ENCODE data around the gene RPS27L.
"Not testable (repeated sequence)": the region's sequence is repeated elsewhere in the genome, so short reads cannot be mapped to it uniquely, and the experiment has no call there.

The RPS27L gene

GRCh38 chr15:63104727-63105126 lies 52.5 kb downstream of the RPS27L start:
- no peak for DNase-seq (ENCODE audit: low read depth, low spot score)
- H3K4me3 ChIP-seq (ENCODE audit: low read depth, low read length), result no peak overlapping the region
- POLR2A ChIA-PET, result interaction anchor here (0.8 kb wide), 1 partner anchor 334 kb away, joined by 3 read pairs; no protein-coding TSS in a partner anchor
- no peak for TF ChIP-seq CTCF (IDR thresholded peaks at IDR 0.05; ENCODE audit: insufficient read depth, low read length, missing control alignments)
- CTCF ChIA-PET, result interaction anchor here (1.4 kb wide), 2 partner anchors 9 to 11 kb away, joined by 3 to 10 read pairs; no protein-coding TSS in a partner anchor

- CTCF ChIA-PET, result interaction anchor here (1.2 to 1.4 kb wide), 3 partner anchors 8 to 12 kb away, joined by 3 to 10 read pairs (median 3); no protein-coding TSS in a partner anchor
- TF ChIP-seq CTCF (IDR thresholded peaks at IDR 0.05; ENCODE audit: insufficient read depth, low read length, missing control alignments), result no peak
- no peak for DNase-seq (ENCODE audit: low read depth, low spot score)
- no peak overlapping the region for H3K4me3 ChIP-seq (ENCODE audit: low read depth, low read length)
- POLR2A ChIA-PET, result no interaction called here
Observed at GRCh38 chr15:63103416-63103815, 53.9 kb downstream of the RPS27L start.

GRCh38 chr15:63099581-63099980 lies 57.7 kb downstream of the RPS27L start:
- POLR2A ChIA-PET; DNase-seq (ENCODE audit: low read depth, low spot score); CTCF ChIA-PET; H3K4me3 ChIP-seq (ENCODE audit: low read depth, low read length): not testable (repeated sequence)

- DNase-seq (ENCODE audit: low read depth, low spot score); CTCF ChIA-PET; POLR2A ChIA-PET; H3K4me3 ChIP-seq (ENCODE audit: low read depth, low read length): not testable (repeated sequence)
Observed at GRCh38 chr15:63098901-63099300, 58.4 kb downstream of the RPS27L start.
